Heart right ventricle (tissue), 16 donors: ENCODE measurements around the gene BEST3. TPM values are rescaled to one million over a fixed set of nuclear protein-coding genes. Genes with fewer than 3 reads are reported as not detected.

ENCODE experiments used
- ATAC-seq, 8 donors: fragments of 200-7000 bp; cut with Tn5 transposase; one replicate each; pipeline ENCODE4 v1.9.1; 2020; ENCODE audit warnings: mild to moderate bottlenecking in 8 of 8, moderate library complexity in 8 of 8, moderate number of reproducible peaks in 1 of 8
- DNase-seq, 2 donors: peaks; one replicate each; pipeline ENCODE4 v3.0.0-alpha.2; 2020
- H3K27ac ChIP-seq, 10 donors: fragments of 200-600 bp; sonication (generic) in 2 of 10; one replicate each; pipeline versions ENCODE4 v1.5.0 to v1.8.0; 2020 to 2022; ENCODE audit warnings: mild to moderate bottlenecking in 3 of 10
- H3K27me3 ChIP-seq, 7 donors: fragments of 200-600 bp; one replicate each; pipeline ENCODE4 v1.8.0; 2021 to 2022; ENCODE audit warnings: mild to moderate bottlenecking in 2 of 7
- H3K36me3 ChIP-seq, 9 donors: fragments of 200-600 bp; sonication (generic) in 1 of 9; one replicate each; pipeline versions ENCODE4 v1.5.0 to v1.8.0; 2020 to 2022; ENCODE audit warnings: mild to moderate bottlenecking in 2 of 9
- H3K4me1 ChIP-seq, 9 donors: fragments of 200-600 bp; sonication (generic) in 1 of 9; one replicate each; pipeline versions ENCODE4 v1.5.0 to v1.8.0; 2020 to 2022; ENCODE audit warnings: mild to moderate bottlenecking in 4 of 9
- H3K4me3 ChIP-seq, 10 donors: fragments of 200-600 bp; sonication (generic) in 2 of 10; one replicate each; pipeline versions ENCODE4 v1.5.0 to v1.8.0; 2020 to 2022; ENCODE audit warnings: mild to moderate bottlenecking in 7 of 10, moderate library complexity in 2 of 10
- H3K9me3 ChIP-seq, 11 donors: fragments of 200-600 bp in 10 of 11; sonication (generic) in 2 of 11; one replicate each; pipeline versions ENCODE4 v1.5.0 to v1.8.0; 2013 to 2022; ENCODE audit warnings: mild to moderate bottlenecking in 2 of 11, control low read depth in 1 of 11, moderate library complexity in 1 of 11
- WGBS, 2 donors: extraction: QIAGEN DNeasy Blood & Tissue Kit; methylation state at CpG; one replicate each; pipeline ENCODE4 v1.1.7; 2013; ENCODE audit warnings: inconsistent platforms in 1 of 2; 5-methylcytosine and 5-hydroxymethylcytosine counted together
- intact Hi-C, 10 donors: fragments of 100-400 bp; cut with DNase I; formaldehyde crosslinking; loops; one replicate each; pipeline versions ENCODE4 v1.11.1 to v1.14.2; 2022
- polyA plus RNA-seq, 2 donors: library from polyadenylated mRNA; stranded (reverse); fragments of 200-250 nt; gene quantifications; one replicate each; pipeline ENCODE4 v1.2.3, GENCODE V29; 2013
- total RNA-seq, 10 donors: library from RNA; stranded (reverse); fragmentation: NEBNext Ultra II Directional in 3 of 10; extraction: Animal tissue kit (Norgen Biotek cat#: 25700) in 3 of 10; gene quantifications; one replicate each; pipeline versions ENCODE4 v1.2.1 to v1.2.4, GENCODE V29; 2021 to 2023
- TF ChIP-seq, protein P1 (sequence below), 9 donors: fragments of 200-600 bp; sonication (generic) in 2 of 9; IDR thresholded peaks; one replicate each; pipeline versions ENCODE4 v1.5.0 to v1.8.0; 2021 to 2022; ENCODE audit warnings: antibody characterized with exemption in 9 of 9, mild to moderate bottlenecking in 5 of 9, moderate library complexity in 1 of 9
- donor health status: Arrhythmogenic right ventricular cardiomyopathy.
- donor health status: ischemic (EF 13 %, LVEDD 7.1; RV severe dilation, severe dysfunction).
- donor health status: healthy with polysubstance abuse.
- donor health status: DM: no; HTN: yes; CAD: no.
- donor health status: DM: no; HTN: no; CAD: no.
- donor health status: ischemic (EF 25% LVEDD 6.9; RV normal size, moderate dysfunction).
- donor health status: ischemic (EF 25% LVEDD 5.7; RV mildly dilated, moderate dysfunction).
- donor health status: healthy.
- donor health status: DM: yes; HTN: yes; CAD: no.
- donor health status: Ischemic cardiomyopathy.
- donor health status: ischemic (EF 35%, LVEDD 5.7; RV mildly dilated, moderate dysfunction).
- donor health status: nonischemic (EF 11% LVEDD 7.7; RV severe dilation, severe dysfunction).
- donor health status: DM: yes; HTN: yes; CAD: no.
- donor health status: PGD.
- donor health status: ischemic (EF 29% LVEDD 5.4; RV normal size, mild dysfunction).
- donor health status: nonischemic (EF 23%, LVEDD 6.1; RV moderate dilation, normal function).

The BEST3 gene
- total and polyA plus RNA-seq, 12 donors = 0.07 to 0.64 (median 0.35) TPM; not detected in 3

DNA sequence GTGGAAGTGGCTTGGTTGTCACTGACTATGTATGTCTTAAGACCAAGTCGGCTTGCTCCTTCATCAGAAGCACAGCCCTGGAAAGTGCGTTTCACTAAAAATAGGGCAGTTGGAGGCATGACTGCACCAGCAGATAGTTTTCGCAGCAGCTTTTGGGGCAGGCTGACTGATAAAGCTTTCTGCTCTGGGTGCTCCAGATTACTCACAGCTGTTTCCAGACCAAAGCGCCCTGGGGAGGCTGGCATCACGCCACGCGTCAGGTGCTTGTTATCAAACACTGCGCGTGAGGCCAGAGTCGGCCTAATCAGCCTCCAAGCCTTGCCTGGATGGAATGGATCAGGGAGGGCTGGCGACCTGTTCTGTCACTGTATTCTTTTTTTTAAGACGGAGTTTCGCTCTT is 75.1 kb downstream of the BEST3 start:
- peak overlapping the region in 7 of 10 donors; percentile 16 to 81 (median 72) for H3K27ac ChIP-seq
- ATAC-seq = peak; percentile 74 to 92 (median 88)
- TF ChIP-seq, protein P1, sequence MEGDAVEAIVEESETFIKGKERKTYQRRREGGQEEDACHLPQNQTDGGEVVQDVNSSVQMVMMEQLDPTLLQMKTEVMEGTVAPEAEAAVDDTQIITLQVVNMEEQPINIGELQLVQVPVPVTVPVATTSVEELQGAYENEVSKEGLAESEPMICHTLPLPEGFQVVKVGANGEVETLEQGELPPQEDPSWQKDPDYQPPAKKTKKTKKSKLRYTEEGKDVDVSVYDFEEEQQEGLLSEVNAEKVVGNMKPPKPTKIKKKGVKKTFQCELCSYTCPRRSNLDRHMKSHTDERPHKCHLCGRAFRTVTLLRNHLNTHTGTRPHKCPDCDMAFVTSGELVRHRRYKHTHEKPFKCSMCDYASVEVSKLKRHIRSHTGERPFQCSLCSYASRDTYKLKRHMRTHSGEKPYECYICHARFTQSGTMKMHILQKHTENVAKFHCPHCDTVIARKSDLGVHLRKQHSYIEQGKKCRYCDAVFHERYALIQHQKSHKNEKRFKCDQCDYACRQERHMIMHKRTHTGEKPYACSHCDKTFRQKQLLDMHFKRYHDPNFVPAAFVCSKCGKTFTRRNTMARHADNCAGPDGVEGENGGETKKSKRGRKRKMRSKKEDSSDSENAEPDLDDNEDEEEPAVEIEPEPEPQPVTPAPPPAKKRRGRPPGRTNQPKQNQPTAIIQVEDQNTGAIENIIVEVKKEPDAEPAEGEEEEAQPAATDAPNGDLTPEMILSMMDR (IDR thresholded peaks at IDR 0.05) = no peak
- peak; percentile 76 to 78 for DNase-seq
- intact Hi-C loops = loop anchor here in 1 of 10 donors (10.0 kb wide), 1 partner anchor 449 kb away; no protein-coding TSS in a partner anchor
- peak overlapping the region in 1 of 10 donors; percentile 1 for H3K4me3 ChIP-seq
- no peaks in the 10 kb centered on the region for H3K9me3 ChIP-seq
- 28 to 43% methylated on average over 13 of the region's 13 CpGs for WGBS, 2 donors
- peaks cover 0 to 26% (median 0%) of the 10 kb centered on the region in 9 donors for H3K4me1 ChIP-seq
- no peaks in the 10 kb centered on the region for H3K36me3 ChIP-seq
- no peaks in the 10 kb centered on the region for H3K27me3 ChIP-seq

DNA sequence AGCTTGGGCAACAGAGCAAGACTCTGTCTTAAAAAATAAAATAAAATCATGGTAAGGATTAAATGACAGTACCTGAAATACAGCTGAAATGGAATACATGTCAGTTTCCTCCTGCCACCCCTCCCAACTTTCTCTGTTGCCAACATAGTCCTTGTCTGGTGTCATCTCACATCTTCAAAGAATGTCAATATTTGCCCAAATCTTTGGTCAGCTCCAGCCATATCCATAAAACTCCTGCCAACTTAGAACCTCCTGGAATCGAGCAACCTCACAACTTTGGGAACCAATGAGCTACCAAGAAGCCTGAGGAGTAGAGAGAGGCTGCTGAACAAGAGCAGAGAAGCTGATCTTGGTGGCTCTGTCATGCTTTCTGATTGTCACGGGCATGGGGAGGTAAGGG is 77.6 kb downstream of the BEST3 start:
- intact Hi-C loops = loop anchor here in 1 of 10 donors (10.0 kb wide), 1 partner anchor 447 kb away; no protein-coding TSS in a partner anchor
- H3K9me3 ChIP-seq = no peaks in the 10 kb centered on the region

DNA sequence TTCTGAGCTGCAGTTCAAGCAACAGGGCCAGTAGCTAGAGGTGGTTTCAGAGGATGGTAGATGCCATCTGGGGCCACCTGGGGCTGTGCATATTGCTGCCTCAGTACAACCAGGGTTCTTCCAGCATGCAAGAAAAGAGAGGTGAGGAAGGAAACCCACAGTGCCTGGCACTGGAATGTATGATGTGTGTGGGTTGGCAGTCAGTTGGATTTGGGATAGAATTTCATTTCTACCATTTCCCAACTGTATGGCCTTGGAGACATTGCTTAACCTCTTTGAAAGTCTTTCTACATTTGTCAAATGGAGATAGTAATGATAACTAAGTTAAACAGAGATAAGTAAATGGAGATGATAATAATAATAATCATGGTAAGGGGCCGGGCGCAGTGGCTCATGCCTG is 78.2 kb downstream of the BEST3 start:
- TF ChIP-seq, protein P1 (IDR thresholded peaks at IDR 0.05) = no peak
- WGBS, 2 donors = 85 to 86% methylated on average over 2 of the region's 2 CpGs
- no peaks in the 10 kb centered on the region for H3K36me3 ChIP-seq
- no peak overlapping the region for H3K4me3 ChIP-seq
- intact Hi-C loops = loop anchor here in 1 of 10 donors (10.0 kb wide), 1 partner anchor 446 kb away; no protein-coding TSS in a partner anchor
- H3K9me3 ChIP-seq = no peaks in the 10 kb centered on the region
- no peak for ATAC-seq
- H3K27ac ChIP-seq = no peak overlapping the region
- no peaks in the 10 kb centered on the region for H3K27me3 ChIP-seq
- peaks cover 0 to 26% (median 0%) of the 10 kb centered on the region in 9 donors for H3K4me1 ChIP-seq
- DNase-seq = no peak

More for the DNA sequence above, 77.6 kb downstream of the BEST3 start:
- DNase-seq = no peak
- 90 to 93% methylated on average over 2 of the region's 2 CpGs for WGBS, 2 donors
- TF ChIP-seq, protein P1 (IDR thresholded peaks at IDR 0.05) = no peak
- Histone ChIP-seq H3K4me1 (peaks cover 0 to 26% (median 0%) of the 10 kb centered on the region in 9 donors), H3K27me3 (no peaks in the 10 kb centered on the region), H3K27ac (peak overlapping the region in 1 of 10 donors; percentile 1), H3K4me3 (no peak overlapping the region), H3K36me3 (no peaks in the 10 kb centered on the region)
- ATAC-seq = no peak

DNA sequence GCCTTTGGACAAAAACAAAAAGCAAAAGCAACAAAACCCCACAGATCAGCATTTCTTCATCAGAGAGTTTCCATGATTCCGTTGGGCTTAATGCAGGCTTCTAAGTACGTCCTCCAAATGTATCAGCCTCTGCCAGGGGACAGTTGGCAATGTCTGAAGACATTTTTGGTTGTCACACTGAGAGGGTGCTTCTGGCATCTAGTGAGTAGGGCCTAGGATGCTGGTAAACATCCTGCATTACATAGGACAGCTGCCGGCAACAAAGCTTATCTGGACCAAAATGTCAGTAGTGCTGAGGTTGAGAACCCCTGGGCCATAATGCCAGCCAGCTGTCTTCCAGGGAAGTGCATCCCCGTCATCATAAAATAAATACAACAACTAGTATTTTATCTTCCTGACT is 79.0 kb downstream of the BEST3 start:
- DNase-seq (peak in 1 of 2 donors; percentile 27), ATAC-seq (peak in 6 of 8 donors; percentile 19 to 70 (median 40))
- peaks cover 0 to 26% (median 0%) of the 10 kb centered on the region in 9 donors for H3K4me1 ChIP-seq
- 29 to 53% methylated on average over 4 of the region's 4 CpGs for WGBS, 2 donors
- no peaks in the 10 kb centered on the region for H3K36me3 ChIP-seq
- H3K9me3 ChIP-seq = no peaks in the 10 kb centered on the region
- TF ChIP-seq, protein P1 (IDR thresholded peaks at IDR 0.05) = no peak
- H3K27ac ChIP-seq = peak overlapping the region in 5 of 10 donors; percentile 19 to 65 (median 34)
- intact Hi-C loops = loop anchor here in 1 of 10 donors (10.0 kb wide), 1 partner anchor 445 kb away; no protein-coding TSS in a partner anchor
- H3K4me3 ChIP-seq = no peak overlapping the region
- no peaks in the 10 kb centered on the region for H3K27me3 ChIP-seq
